Liver (tissue), 9 donors: Measurements from ENCODE around the gene MYOM1. TPM values are rescaled to one million over a fixed set of nuclear protein-coding genes. Genes with fewer than 3 reads are reported as not detected.

ENCODE experiments used
- DNase-seq: peaks from one replicate; pipeline ENCODE4 v3.0.0-alpha.2; 2017; ENCODE audit warnings: low spot score
- H3K27ac ChIP-seq, 2 donors: one replicate each; pipeline ENCODE4 v1.7.0; 2013; ENCODE audit warnings: inconsistent platforms in 2 of 2, low read length in 2 of 2, control low read depth in 1 of 2, low read depth in 1 of 2, mild to moderate bottlenecking in 1 of 2
- H3K27me3 ChIP-seq, 4 donors: one replicate each; pipeline versions ENCODE4 v1.6.1 to v1.7.0; 2013; ENCODE audit warnings: low read length in 3 of 4, inconsistent platforms in 1 of 4, mild to moderate bottlenecking in 1 of 4, moderate library complexity in 1 of 4; ENCODE audit not compliant: control insufficient read depth in 4 of 4, insufficient read depth in 4 of 4
- H3K36me3 ChIP-seq, 4 donors: one replicate each; pipeline versions ENCODE4 v1.6.1 to v1.7.0; 2013; ENCODE audit warnings: low read length in 3 of 4, mild to moderate bottlenecking in 3 of 4, low read depth in 1 of 4, moderate library complexity in 1 of 4; ENCODE audit not compliant: control insufficient read depth in 4 of 4, insufficient read depth in 3 of 4
- H3K4me1 ChIP-seq, 4 donors: one replicate each; pipeline versions ENCODE4 v1.6.1 to v1.7.0; 2013; ENCODE audit warnings: low read length in 3 of 4, mild to moderate bottlenecking in 3 of 4, moderate library complexity in 1 of 4; ENCODE audit not compliant: control insufficient read depth in 4 of 4, insufficient read depth in 4 of 4
- H3K4me3 ChIP-seq, 3 donors: one replicate each; pipeline versions ENCODE4 v1.6.1 to v1.7.0; 2013; ENCODE audit warnings: low read length in 3 of 3, control low read depth in 1 of 3, low read depth in 1 of 3, mild to moderate bottlenecking in 1 of 3
- H3K9ac ChIP-seq, 2 donors: one replicate each; pipeline ENCODE4 v1.7.0; 2013; ENCODE audit warnings: low read length in 2 of 2, mild to moderate bottlenecking in 2 of 2, moderate library complexity in 2 of 2, control low read depth in 1 of 2, low read depth in 1 of 2
- H3K9me3 ChIP-seq, 4 donors: one replicate each; pipeline versions ENCODE4 v1.6.1 to v1.7.0; 2013; ENCODE audit warnings: low read length in 3 of 4; ENCODE audit not compliant: control insufficient read depth in 4 of 4
- EGR1 ChIP-seq, 2 donors: IDR thresholded peaks; 2 replicates each; pipeline ENCODE4 v1.6.1; 2016 to 2018; ENCODE audit warnings: antibody characterized with exemption in 2 of 2, low read depth in 2 of 2
- FOXA1 ChIP-seq: IDR thresholded peaks from 2 replicates; pipeline ENCODE4 v1.6.1; 2016; ENCODE audit warnings: antibody characterized with exemption
- FOXA2 ChIP-seq: IDR thresholded peaks from 2 replicates; pipeline ENCODE4 v1.6.1; 2016; ENCODE audit warnings: antibody characterized with exemption
- GABPA ChIP-seq, 2 donors: IDR thresholded peaks in 1 of 2; conservative IDR thresholded peaks in 1 of 2; 2 replicates each; pipeline ENCODE4 v1.6.1; 2016; ENCODE audit warnings: antibody characterized with exemption in 2 of 2, mild to moderate bottlenecking in 1 of 2, moderate library complexity in 1 of 2
- HNF4A ChIP-seq, 2 donors: conservative IDR thresholded peaks; 2 replicates each; pipeline ENCODE4 v1.6.1; 2016; ENCODE audit warnings: antibody characterized with exemption in 2 of 2, mild to moderate bottlenecking in 2 of 2
- JUND ChIP-seq, 2 donors: IDR thresholded peaks; 2 replicates each; pipeline ENCODE4 v1.6.1; 2016; ENCODE audit warnings: antibody characterized with exemption in 2 of 2
- RAD21 ChIP-seq, 2 donors: IDR thresholded peaks; 2 replicates each; pipeline ENCODE4 v1.6.1; 2016; ENCODE audit warnings: antibody characterized with exemption in 2 of 2, mild to moderate bottlenecking in 2 of 2
- SP1 ChIP-seq: IDR thresholded peaks from 2 replicates; pipeline ENCODE4 v1.6.1; 2018; ENCODE audit warnings: antibody characterized with exemption, mild to moderate bottlenecking
- YY1 ChIP-seq: IDR thresholded peaks from 2 replicates; pipeline ENCODE4 v1.6.1; 2016; ENCODE audit warnings: antibody characterized with exemption, mild to moderate bottlenecking
- WGBS: extraction: QIAGEN DNeasy Blood & Tissue Kit; methylation state at CpG from one replicate; pipeline ENCODE4 v1.1.7; 2013; 5-methylcytosine and 5-hydroxymethylcytosine counted together
- polyA plus RNA-seq, 2 donors: library from polyadenylated mRNA; stranded (reverse) in 1 of 2; unstranded in 1 of 2; fragments of 200-250 nt in 1 of 2; fragments of >200 nt in 1 of 2; fragmentation: Nextera tagmentation in 1 of 2; extraction: Ambion mirVana in 1 of 2; gene quantifications; one replicate each; pipeline versions ENCODE4 v1.2.1 to v1.2.3, GENCODE V29; 2013 to 2015
- total RNA-seq, 2 donors: library from RNA; depleted of rRNA; stranded (reverse); fragments of >200 nt; gene quantifications; one replicate each; pipeline ENCODE4 v1.2.3, GENCODE V29; 2014
- TF ChIP-seq, protein P1 (sequence below): IDR thresholded peaks from 2 replicates; pipeline ENCODE4 v1.6.1; 2016; ENCODE audit warnings: antibody characterized with exemption
- TF ChIP-seq, protein P2 (sequence below): IDR thresholded peaks from 2 replicates; pipeline ENCODE4 v1.6.1; 2016; ENCODE audit warnings: antibody characterized with exemption
- TF ChIP-seq, protein P3 (sequence below): IDR thresholded peaks from 2 replicates; pipeline ENCODE4 v1.6.1; 2016; ENCODE audit warnings: antibody characterized with exemption, mild to moderate bottlenecking
- donor health status: healthy.
- donor health status: healthy.
- donor health status: healthy.
- donor health status: healthy.
- donor health status: healthy.

MYOM1 gene
- total and polyA plus RNA-seq, 4 donors, result 10.1 to 48.4 (median 21.3) TPM

DNA sequence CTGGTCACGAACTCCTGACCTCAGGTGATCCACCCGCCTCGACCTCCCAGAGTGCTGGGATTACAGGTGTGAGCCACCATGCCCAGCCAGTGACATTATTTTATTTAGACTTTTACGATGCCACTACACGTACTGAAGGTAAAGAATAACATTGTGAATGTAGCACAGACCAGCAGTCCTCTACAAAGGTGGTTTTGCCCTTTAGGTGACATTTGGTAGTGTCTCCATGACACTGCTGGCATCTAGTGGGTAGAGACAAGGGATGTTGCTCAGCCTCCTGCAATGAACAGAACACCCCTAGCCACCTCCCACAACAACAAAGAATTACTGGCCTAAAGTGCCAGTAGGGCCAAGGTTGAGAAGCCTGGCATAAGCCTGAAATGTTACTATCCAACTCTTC is 69.5 kb downstream of the MYOM1 start:
- Histone ChIP-seq H3K36me3 (no peaks in the 10 kb centered on the region), H3K9ac (no peak overlapping the region), H3K27me3 (no peaks in the 10 kb centered on the region), H3K9me3 (no peaks in the 10 kb centered on the region), H3K27ac (no peak overlapping the region), H3K4me1 (peaks cover 2 to 11% (median 4%) of the 10 kb centered on the region in 4 donors), H3K4me3 (no peak overlapping the region)
- no peak for TF ChIP-seq GABPA (IDR thresholded peaks at IDR 0.05 in 1 of 2, conservative IDR thresholded peaks at IDR 0.05 in 1 of 2)
- TF ChIP-seq, protein P1, sequence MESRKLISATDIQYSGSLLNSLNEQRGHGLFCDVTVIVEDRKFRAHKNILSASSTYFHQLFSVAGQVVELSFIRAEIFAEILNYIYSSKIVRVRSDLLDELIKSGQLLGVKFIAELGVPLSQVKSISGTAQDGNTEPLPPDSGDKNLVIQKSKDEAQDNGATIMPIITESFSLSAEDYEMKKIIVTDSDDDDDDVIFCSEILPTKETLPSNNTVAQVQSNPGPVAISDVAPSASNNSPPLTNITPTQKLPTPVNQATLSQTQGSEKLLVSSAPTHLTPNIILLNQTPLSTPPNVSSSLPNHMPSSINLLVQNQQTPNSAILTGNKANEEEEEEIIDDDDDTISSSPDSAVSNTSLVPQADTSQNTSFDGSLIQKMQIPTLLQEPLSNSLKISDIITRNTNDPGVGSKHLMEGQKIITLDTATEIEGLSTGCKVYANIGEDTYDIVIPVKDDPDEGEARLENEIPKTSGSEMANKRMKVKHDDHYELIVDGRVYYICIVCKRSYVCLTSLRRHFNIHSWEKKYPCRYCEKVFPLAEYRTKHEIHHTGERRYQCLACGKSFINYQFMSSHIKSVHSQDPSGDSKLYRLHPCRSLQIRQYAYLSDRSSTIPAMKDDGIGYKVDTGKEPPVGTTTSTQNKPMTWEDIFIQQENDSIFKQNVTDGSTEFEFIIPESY, result no peak
- TF ChIP-seq SP1, result no peak
- no peak for TF ChIP-seq YY1
- no peak for TF ChIP-seq EGR1 (IDR thresholded peaks at IDR 0.05; ENCODE audit: low read depth in 2 of 2)
- TF ChIP-seq FOXA2, result no peak
- TF ChIP-seq FOXA1, result no peak
- TF ChIP-seq, protein P2, sequence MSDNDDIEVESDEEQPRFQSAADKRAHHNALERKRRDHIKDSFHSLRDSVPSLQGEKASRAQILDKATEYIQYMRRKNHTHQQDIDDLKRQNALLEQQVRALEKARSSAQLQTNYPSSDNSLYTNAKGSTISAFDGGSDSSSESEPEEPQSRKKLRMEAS, result no peak
- 92% methylated on average over 5 of the region's 5 CpGs for WGBS
- no peak for DNase-seq

DNA sequence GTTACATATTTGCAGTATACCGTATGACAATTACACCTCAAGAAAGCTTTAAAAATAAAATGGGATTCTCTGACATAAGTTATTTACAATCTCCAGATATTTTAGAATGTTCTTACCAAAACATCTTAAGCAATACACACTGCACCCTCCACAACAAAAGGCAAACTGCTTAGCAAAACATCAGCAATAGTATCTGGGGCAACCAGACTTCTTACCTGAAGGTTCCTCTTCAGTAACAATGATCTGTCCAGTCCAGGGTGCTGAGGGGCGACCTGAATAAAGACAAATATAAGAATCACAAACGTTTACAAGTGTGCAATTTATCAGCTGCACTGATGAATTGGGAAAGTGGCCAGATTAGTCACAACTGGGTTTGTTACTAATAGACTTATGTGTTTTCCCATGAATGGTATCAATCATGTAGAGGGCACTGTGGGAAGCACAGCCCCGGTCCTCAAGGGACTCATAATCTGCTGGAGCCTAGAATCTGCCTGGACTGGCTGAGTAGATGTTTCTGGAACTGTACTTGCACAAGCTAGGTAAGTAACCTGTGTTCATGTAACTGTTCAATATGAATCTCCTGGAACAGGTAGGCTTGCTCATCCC is 70.7 kb downstream of the MYOM1 start:
- Histone ChIP-seq H3K4me1 (peaks cover 2 to 11% (median 4%) of the 10 kb centered on the region in 4 donors), H3K27ac (no peak overlapping the region), H3K4me3 (no peak overlapping the region), H3K36me3 (no peaks in the 10 kb centered on the region), H3K9ac (no peak overlapping the region), H3K27me3 (no peaks in the 10 kb centered on the region), H3K9me3 (no peaks in the 10 kb centered on the region)
- no peak for DNase-seq
- 69% methylated on average over 4 of the region's 4 CpGs for WGBS
- TF ChIP-seq HNF4A (conservative IDR thresholded peaks at IDR 0.05) (no peak), FOXA1 (no peak), JUND (IDR thresholded peaks at IDR 0.05) (no peak), RAD21 (IDR thresholded peaks at IDR 0.05) (no peak), SP1 (no peak)
- TF ChIP-seq, protein P3, sequence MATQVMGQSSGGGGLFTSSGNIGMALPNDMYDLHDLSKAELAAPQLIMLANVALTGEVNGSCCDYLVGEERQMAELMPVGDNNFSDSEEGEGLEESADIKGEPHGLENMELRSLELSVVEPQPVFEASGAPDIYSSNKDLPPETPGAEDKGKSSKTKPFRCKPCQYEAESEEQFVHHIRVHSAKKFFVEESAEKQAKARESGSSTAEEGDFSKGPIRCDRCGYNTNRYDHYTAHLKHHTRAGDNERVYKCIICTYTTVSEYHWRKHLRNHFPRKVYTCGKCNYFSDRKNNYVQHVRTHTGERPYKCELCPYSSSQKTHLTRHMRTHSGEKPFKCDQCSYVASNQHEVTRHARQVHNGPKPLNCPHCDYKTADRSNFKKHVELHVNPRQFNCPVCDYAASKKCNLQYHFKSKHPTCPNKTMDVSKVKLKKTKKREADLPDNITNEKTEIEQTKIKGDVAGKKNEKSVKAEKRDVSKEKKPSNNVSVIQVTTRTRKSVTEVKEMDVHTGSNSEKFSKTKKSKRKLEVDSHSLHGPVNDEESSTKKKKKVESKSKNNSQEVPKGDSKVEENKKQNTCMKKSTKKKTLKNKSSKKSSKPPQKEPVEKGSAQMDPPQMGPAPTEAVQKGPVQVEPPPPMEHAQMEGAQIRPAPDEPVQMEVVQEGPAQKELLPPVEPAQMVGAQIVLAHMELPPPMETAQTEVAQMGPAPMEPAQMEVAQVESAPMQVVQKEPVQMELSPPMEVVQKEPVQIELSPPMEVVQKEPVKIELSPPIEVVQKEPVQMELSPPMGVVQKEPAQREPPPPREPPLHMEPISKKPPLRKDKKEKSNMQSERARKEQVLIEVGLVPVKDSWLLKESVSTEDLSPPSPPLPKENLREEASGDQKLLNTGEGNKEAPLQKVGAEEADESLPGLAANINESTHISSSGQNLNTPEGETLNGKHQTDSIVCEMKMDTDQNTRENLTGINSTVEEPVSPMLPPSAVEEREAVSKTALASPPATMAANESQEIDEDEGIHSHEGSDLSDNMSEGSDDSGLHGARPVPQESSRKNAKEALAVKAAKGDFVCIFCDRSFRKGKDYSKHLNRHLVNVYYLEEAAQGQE, result no peak
